Hepatocyte (in vitro differentiated cells): ENCODE results near the gene NAP1L1.

Source experiments
- EZH2 ChIP-seq: fragments of 200-600 bp; sonication (generic); IDR thresholded peaks from 2 replicates; pipeline ENCODE4 v1.6.1; 2016; ENCODE audit warnings: antibody characterized with exemption, mild to moderate bottlenecking, borderline replicate concordance
- EZH2phosphoT487 ChIP-seq: fragments of 200-600 bp; sonication (generic); IDR thresholded peaks from one replicate; pipeline ENCODE4 v1.6.1; 2018; ENCODE audit warnings: antibody characterized with exemption, mild to moderate bottlenecking, low read depth, moderate library complexity; ENCODE audit not compliant: unreplicated experiment, severe bottlenecking
- TF ChIP-seq, protein P1 (sequence below): fragments of 200-600 bp; sonication (generic); IDR thresholded peaks from 2 replicates; pipeline ENCODE4 v1.5.1; 2016; ENCODE audit warnings: antibody characterized with exemption, mild to moderate bottlenecking; ENCODE audit not compliant: poor library complexity

DNA sequence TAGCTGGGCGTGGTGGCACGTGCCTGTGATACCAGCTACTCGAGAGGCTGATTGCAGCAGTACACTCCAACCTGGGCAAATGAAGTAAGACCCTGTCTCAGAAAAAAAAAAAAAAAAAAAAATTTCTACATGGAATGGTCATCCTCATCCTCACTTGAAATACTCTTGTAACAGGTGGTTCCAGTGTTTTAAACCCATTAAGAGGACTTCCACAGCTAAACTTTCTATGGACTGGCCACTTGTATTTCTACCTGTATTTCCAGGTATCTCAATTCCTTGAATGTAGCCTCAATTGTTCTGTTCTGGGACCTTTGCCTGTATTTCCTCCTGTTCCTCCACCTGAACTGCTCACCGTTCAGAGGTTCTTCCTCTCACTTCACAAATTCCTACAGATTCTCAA, 41.1 kb downstream of the NAP1L1 start:
- TF ChIP-seq, protein P1, sequence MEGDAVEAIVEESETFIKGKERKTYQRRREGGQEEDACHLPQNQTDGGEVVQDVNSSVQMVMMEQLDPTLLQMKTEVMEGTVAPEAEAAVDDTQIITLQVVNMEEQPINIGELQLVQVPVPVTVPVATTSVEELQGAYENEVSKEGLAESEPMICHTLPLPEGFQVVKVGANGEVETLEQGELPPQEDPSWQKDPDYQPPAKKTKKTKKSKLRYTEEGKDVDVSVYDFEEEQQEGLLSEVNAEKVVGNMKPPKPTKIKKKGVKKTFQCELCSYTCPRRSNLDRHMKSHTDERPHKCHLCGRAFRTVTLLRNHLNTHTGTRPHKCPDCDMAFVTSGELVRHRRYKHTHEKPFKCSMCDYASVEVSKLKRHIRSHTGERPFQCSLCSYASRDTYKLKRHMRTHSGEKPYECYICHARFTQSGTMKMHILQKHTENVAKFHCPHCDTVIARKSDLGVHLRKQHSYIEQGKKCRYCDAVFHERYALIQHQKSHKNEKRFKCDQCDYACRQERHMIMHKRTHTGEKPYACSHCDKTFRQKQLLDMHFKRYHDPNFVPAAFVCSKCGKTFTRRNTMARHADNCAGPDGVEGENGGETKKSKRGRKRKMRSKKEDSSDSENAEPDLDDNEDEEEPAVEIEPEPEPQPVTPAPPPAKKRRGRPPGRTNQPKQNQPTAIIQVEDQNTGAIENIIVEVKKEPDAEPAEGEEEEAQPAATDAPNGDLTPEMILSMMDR: no peak
- TF ChIP-seq EZH2phosphoT487 (no peak), EZH2 (no peak)
